Caco-2 (cell line): ENCODE data around the gene TBX15. TPM values are rescaled to one million over a fixed set of nuclear protein-coding genes. Genes with fewer than 3 reads are reported as not detected.

Experiments used
- BruUV-seq: library from RNA; stranded (reverse); fragments of 400-500 nt; replicated peaks from 2 replicates; lab custom pipeline; 2021; lab: Mats Ljungman, UMichigan
- CTCF ChIA-PET: fragments of 300-600 bp; sonication (Branson Sonifier 250); formaldehyde crosslinking; loops from one replicate; lab custom pipeline; 2022; ENCODE audit warnings: antibody characterized with exemption; lab: Charles Lee
- POLR2A ChIA-PET: fragments of 300-600 bp; sonication (Branson Sonifier 250); formaldehyde crosslinking; loops from one replicate; lab custom pipeline; 2022; ENCODE audit warnings: antibody characterized with exemption; lab: Charles Lee
- DNase-seq, 2 experiments: peaks; one replicate each; pipeline versions ENCODE4 v3.0.0 to v3.0.0-alpha.2; 2020 to 2022
- H3K27me3 ChIP-seq: replicated peaks from 2 replicates; pipeline ENCODE4 v1.6.0; 2011; ENCODE audit warnings: low read length; ENCODE audit not compliant: control insufficient read depth, insufficient read depth
- H3K36me3 ChIP-seq: 2 replicates; pipeline ENCODE4 v1.5.1; 2011; ENCODE audit warnings: low read length; ENCODE audit not compliant: control insufficient read depth, insufficient read depth
- H3K4me1 ChIP-seq: fragments of 250-450 bp; sonication (Bioruptor Pico); 2 replicates; pipeline ENCODE4 v1.5.1; 2020; ENCODE audit warnings: mild to moderate bottlenecking
- H3K4me3 ChIP-seq: 2 replicates; pipeline ENCODE4 v1.5.1; 2011; ENCODE audit warnings: low read depth, mild to moderate bottlenecking, control low read depth, low read length
- H3K9me3 ChIP-seq: fragments of 250-450 bp; sonication (Bioruptor Pico); 2 replicates; pipeline ENCODE4 v1.5.1; 2020; ENCODE audit warnings: mild to moderate bottlenecking, moderate library complexity
- H3K27ac Mint-ChIP-seq: one replicate; pipeline ENCODE4 v1.8.0; 2022; ENCODE audit warnings: mixed read lengths; ENCODE audit not compliant: unreplicated experiment
- H3K27me3 Mint-ChIP-seq: one replicate; pipeline ENCODE4 v1.8.0; 2022; ENCODE audit warnings: mixed read lengths; ENCODE audit not compliant: insufficient read depth, unreplicated experiment
- H3K36me3 Mint-ChIP-seq: one replicate; pipeline ENCODE4 v1.8.0; 2022; ENCODE audit warnings: mild to moderate bottlenecking, mixed read lengths; ENCODE audit not compliant: insufficient read depth, unreplicated experiment
- H3K4me1 Mint-ChIP-seq: one replicate; pipeline ENCODE4 v1.8.0; 2022; ENCODE audit warnings: low read depth, mixed read lengths; ENCODE audit not compliant: unreplicated experiment
- H3K4me3 Mint-ChIP-seq: one replicate; pipeline ENCODE4 v1.8.0; 2022; ENCODE audit warnings: mild to moderate bottlenecking, moderate library complexity, mixed read lengths; ENCODE audit not compliant: unreplicated experiment
- H3K9me3 Mint-ChIP-seq: one replicate; pipeline ENCODE4 v1.8.0; 2022; ENCODE audit warnings: mixed read lengths; ENCODE audit not compliant: unreplicated experiment
- CTCF ChIP-seq, 2 experiments: fragments of 200-600 bp in 1 of 2; IDR thresholded peaks; 1 replicate in 1 of 2; 2 replicates in 1 of 2; pipeline versions ENCODE4 v1.5.1 to v1.8.0; 2011 to 2022; ENCODE audit warnings: antibody characterized with exemption in 1 of 2, control low read depth in 1 of 2, inconsistent platforms in 1 of 2, low read depth in 1 of 2, low read length in 1 of 2, mild to moderate bottlenecking in 1 of 2, moderate library complexity in 1 of 2; ENCODE audit not compliant: insufficient read depth in 1 of 2, severe bottlenecking in 1 of 2, unreplicated experiment in 1 of 2
- intact Hi-C: fragments of 100-400 bp; cut with micrococcal nuclease; formaldehyde crosslinking; loops from one replicate; pipeline ENCODE4 v1.10.0; 2022; ENCODE audit not compliant: unreplicated experiment
- total RNA-seq: library from RNA; stranded (reverse); gene quantifications from 2 replicates; pipeline ENCODE4 v1.2.3, GENCODE V29; 2022

The TBX15 gene
- total RNA-seq, 1 experiment from 2014 or later: 0.11 TPM

- POLR2A ChIA-PET: no interaction called here
Measured at GRCh38 chr1:119003413-119004128, 15.4 kb upstream of the TBX15 start.

DNA sequence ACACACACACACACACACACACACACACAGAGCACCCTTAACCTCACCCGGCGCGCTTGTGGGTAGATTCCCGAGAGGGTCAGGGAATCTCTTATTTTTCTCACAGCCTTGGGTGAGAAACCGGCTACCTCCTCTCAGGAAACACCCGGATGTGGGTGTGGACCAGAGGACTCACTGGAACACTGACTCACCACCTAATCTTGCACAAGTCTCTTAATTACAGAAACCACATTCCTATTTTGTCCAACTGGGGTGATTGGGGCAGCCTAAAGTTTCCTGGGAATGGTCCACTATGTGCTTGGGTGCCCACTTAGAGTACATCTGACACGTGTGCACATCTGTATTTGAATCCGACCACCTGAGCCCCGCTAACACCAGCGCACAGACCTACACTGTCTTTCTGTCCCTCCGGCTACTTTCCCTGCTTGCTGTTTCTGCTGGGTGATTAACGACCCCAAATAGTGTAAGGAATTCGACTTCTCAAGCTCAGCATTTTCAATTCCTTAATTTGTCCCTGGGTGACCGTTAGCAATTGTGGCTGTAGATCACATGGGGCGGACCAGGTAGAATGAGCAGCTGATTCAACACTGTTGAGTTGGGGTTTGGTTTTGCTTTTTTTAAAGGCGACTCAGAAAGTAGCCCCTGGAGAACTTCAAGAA is 14.0 kb upstream of the TBX15 start:
- H3K4me1 ChIP-seq: no peaks in the 10 kb centered on the region
- Mint-ChIP-seq H3K27me3 (no peaks in the 10 kb centered on the region), H3K4me3 (no peak overlapping the region), H3K27ac (no peak overlapping the region), H3K9me3 (no peaks in the 10 kb centered on the region), H3K4me1 (no peaks in the 10 kb centered on the region), H3K36me3 (no peaks in the 10 kb centered on the region)
- no peak for TF ChIP-seq CTCF (IDR thresholded peaks at IDR 0.05; ENCODE audit: insufficient read depth in 1 of 2, low read depth in 1 of 2, low read length in 1 of 2, severe bottlenecking in 1 of 2, unreplicated experiment in 1 of 2)
- ChIA-PET POLR2A (no interaction called here), CTCF (no interaction called here)
- no peaks in the 10 kb centered on the region for H3K36me3 ChIP-seq
- BruUV-seq: no TSS peak
- DNase-seq: no peak
- intact Hi-C loops: loop anchor here (10.0 kb wide), 1 partner anchor 273 kb away; no protein-coding TSS in a partner anchor
- H3K9me3 ChIP-seq: no peaks in the 10 kb centered on the region
- H3K4me3 ChIP-seq: no peak overlapping the region
- H3K27me3 ChIP-seq: no peaks in the 10 kb centered on the region

More at GRCh38 chr1:119003413-119004128, 15.4 kb upstream of the TBX15 start:
- DNase-seq: no peak
- TF ChIP-seq CTCF (IDR thresholded peaks at IDR 0.05; ENCODE audit: insufficient read depth in 1 of 2, low read depth in 1 of 2, low read length in 1 of 2, severe bottlenecking in 1 of 2, unreplicated experiment in 1 of 2): no peak
- CTCF ChIA-PET: interaction anchor here (0.7 kb wide), 1 partner anchor 82 kb away, joined by 3 read pairs; no protein-coding TSS in a partner anchor
- H3K36me3 ChIP-seq: no peaks in the 10 kb centered on the region
- Mint-ChIP-seq H3K36me3 (no peaks in the 10 kb centered on the region), H3K27me3 (no peaks in the 10 kb centered on the region), H3K27ac (no peak overlapping the region), H3K4me1 (no peaks in the 10 kb centered on the region), H3K4me3 (no peak overlapping the region), H3K9me3 (no peaks in the 10 kb centered on the region)
- H3K9me3 ChIP-seq: no peaks in the 10 kb centered on the region
- no peak overlapping the region for H3K4me3 ChIP-seq
- intact Hi-C loops: loop anchor here (10.0 kb wide), 1 partner anchor 271 kb away; no protein-coding TSS in a partner anchor
- H3K4me1 ChIP-seq: no peaks in the 10 kb centered on the region
- no TSS peak for BruUV-seq
- no peaks in the 10 kb centered on the region for H3K27me3 ChIP-seq

DNA sequence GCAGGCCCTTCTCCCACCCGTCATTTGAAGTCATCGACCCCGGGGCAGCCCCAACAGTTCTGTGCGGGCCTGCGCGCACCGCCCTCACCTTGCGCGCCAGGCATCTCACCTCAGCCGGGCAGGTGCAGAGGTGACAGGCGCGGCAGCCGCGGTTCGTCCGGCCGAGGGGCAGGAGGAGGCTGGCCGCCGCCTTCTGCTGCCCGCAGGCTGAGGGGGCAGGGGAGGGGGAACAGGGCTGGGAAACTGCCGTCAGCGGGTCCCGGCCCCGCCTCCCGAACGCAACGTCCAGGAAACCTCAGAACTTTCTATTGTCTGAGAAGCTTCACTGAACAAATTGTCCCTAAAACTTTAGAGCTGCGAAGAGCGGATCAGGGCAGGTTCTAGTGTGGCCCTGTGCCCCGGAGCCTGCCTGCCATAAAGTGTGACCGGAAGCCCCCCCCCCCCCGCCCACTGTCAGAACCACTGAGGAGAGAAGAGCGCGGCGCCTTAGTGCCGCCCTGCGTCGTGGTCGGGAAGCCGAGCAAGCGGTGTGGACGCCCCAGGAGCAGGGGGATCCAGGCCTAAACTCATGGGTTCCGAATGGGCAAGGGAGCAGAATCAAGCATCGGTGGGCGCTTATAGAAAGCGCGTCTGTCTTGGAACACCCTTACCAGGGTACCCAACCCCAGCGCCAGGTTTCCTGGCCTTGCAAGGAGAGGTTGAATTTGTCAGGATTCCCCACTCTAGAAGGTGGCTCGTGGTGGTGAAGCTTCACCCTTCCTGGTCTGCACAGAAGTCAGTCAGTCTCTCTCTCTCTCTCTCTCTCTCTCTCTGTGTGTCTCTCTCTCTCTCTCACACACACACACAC is 13.3 kb upstream of the TBX15 start:
- POLR2A ChIA-PET: no interaction called here
- Mint-ChIP-seq H3K4me1 (no peaks in the 10 kb centered on the region), H3K4me3 (no peak overlapping the region), H3K36me3 (no peaks in the 10 kb centered on the region), H3K27ac (no peak overlapping the region), H3K9me3 (no peaks in the 10 kb centered on the region), H3K27me3 (no peaks in the 10 kb centered on the region)
- intact Hi-C loops: loop anchor here (10.0 kb wide), 1 partner anchor 273 kb away; no protein-coding TSS in a partner anchor
- TF ChIP-seq CTCF (IDR thresholded peaks at IDR 0.05; ENCODE audit: insufficient read depth in 1 of 2, low read depth in 1 of 2, low read length in 1 of 2, severe bottlenecking in 1 of 2, unreplicated experiment in 1 of 2): no peak
- Histone ChIP-seq H3K9me3 (no peaks in the 10 kb centered on the region), H3K4me3 (no peak overlapping the region), H3K27me3 (no peaks in the 10 kb centered on the region), H3K36me3 (no peaks in the 10 kb centered on the region), H3K4me1 (no peaks in the 10 kb centered on the region)
- no TSS peak for BruUV-seq
- no peak for DNase-seq
- CTCF ChIA-PET: interaction anchor here (0.6 kb wide), 1 partner anchor 114 kb away, joined by 3 read pairs; no protein-coding TSS in a partner anchor
